ENCODE data around the gene PRPF19. TPM values are rescaled to one million over a fixed set of nuclear protein-coding genes. Genes with fewer than 3 reads are reported as not detected.

Gene PRPF19
- total and polyA plus RNA-seq, 9 of the 15 experiments (the other 6 are each of a cell fraction or from before 2014, with no cell fraction given), result 9.4 to 212 (median 73.2) TPM

DNA sequence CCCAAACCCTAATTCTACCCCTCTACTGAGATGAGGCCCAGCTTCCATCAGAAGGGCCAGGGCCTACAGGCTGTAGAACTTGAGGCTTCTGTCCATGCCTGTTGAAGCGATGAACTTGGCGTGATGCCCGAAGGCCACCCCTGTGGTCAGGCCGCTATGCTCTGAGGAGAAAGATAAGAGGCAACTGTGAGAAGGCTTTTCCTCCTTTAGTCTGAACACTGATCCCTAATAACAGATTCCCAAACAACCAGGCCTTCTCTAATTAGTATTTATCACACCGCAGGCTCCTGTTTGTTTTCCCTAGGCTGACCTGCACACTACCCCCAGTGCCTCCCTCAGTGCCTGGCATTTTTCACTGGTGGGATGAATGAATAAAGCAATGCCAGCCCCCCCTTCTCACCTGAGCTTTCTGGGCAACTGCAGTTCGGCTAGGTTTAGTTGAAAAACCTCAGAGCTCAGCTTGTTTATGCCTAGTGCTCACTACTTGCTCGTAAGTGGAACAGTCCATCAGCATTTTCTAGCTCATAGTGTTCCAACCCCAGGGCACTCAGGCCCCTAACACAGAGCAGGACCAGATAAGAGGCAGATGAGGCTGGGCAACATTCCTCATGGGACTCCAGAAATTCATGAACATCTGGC, 15.2 kb downstream of the PRPF19 start (continued):
- TF ChIP-seq ARHGAP35 (IDR thresholded peaks at IDR 0.05; ENCODE audit: partially characterized antibody), result no peak
- no peak for TF ChIP-seq DDX20 (tag; IDR thresholded peaks at IDR 0.05; ENCODE audit: low read depth)
- no peak for TF ChIP-seq HCFC1 (IDR thresholded peaks at IDR 0.05; ENCODE audit: low read depth, low read length)
- no peak for TF ChIP-seq ZNF717 (CRISPR knock-in tag; IDR thresholded peaks at IDR 0.05)
- no peak for TF ChIP-seq NELFE (IDR thresholded peaks at IDR 0.05; ENCODE audit: insufficient read depth, insufficient read length)
- no peak for TF ChIP-seq CEBPG (CRISPR knock-in tag; IDR thresholded peaks at IDR 0.05)
- TF ChIP-seq CEBPG (tag; conservative IDR thresholded peaks at IDR 0.05 in 1 of 2, IDR thresholded peaks at IDR 0.05 in 1 of 2), result no peak
- TF ChIP-seq HDAC3 (IDR thresholded peaks at IDR 0.05; ENCODE audit: borderline replicate concordance, partially characterized antibody), result no peak
- no peak for TF ChIP-seq ZNF197 (CRISPR knock-in tag; IDR thresholded peaks at IDR 0.05; ENCODE audit: low read depth)
- TF ChIP-seq POLR2G (IDR thresholded peaks at IDR 0.05; ENCODE audit: low read depth, low read length), result no peak
- no peak for TF ChIP-seq RBM25 (IDR thresholded peaks at IDR 0.05; ENCODE audit: low read depth, low read length, severe bottlenecking)
- TF ChIP-seq ERF (CRISPR knock-in tag; IDR thresholded peaks at IDR 0.05), result 0 out of 2 replicates have a peak, but pooled peaks have one; percentile 13
- no peak for TF ChIP-seq ARID2 (IDR thresholded peaks at IDR 0.05)
- TF ChIP-seq CBX5 (IDR thresholded peaks at IDR 0.05; ENCODE audit: borderline replicate concordance, low read depth), result no peak
- TF ChIP-seq GATAD2A (IDR thresholded peaks at IDR 0.05), result no peak
- TF ChIP-seq JUND (IDR thresholded peaks at IDR 0.05; ENCODE audit: borderline replicate concordance, low read depth, low read length), result peak; percentile 46; the same call in 1 of the 2 replicates
- TF ChIP-seq JUND (tag; IDR thresholded peaks at IDR 0.05; ENCODE audit: borderline replicate concordance, low read depth, low read length), result no peak; the same call in 2 of the 3 replicates
- TF ChIP-seq, protein P1, sequence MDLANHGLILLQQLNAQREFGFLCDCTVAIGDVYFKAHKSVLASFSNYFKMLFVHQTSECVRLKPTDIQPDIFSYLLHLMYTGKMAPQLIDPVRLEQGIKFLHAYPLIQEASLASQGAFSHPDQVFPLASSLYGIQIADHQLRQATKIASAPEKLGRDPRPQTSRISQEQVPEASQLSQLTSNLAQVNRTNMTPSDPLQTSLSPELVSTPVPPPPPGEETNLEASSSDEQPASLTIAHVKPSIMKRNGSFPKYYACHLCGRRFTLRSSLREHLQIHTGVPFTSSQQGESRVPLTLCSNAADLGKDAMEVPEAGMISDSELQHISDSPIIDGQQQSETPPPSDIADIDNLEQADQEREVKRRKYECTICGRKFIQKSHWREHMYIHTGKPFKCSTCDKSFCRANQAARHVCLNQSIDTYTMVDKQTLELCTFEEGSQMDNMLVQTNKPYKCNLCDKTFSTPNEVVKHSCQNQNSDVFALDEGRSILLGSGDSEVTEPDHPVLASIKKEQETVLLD (IDR thresholded peaks at IDR 0.05), result no peak
- no peak for TF ChIP-seq ELF1 (tag; IDR thresholded peaks at IDR 0.05)
- no peak for TF ChIP-seq CBFB (CRISPR knock-in tag; IDR thresholded peaks at IDR 0.05)
- TF ChIP-seq HDAC1 (IDR thresholded peaks at IDR 0.05), result 0 out of 4 replicates have a peak, but pooled peaks of 1 of the 2 experiments have one; percentile 33
- TF ChIP-seq, protein P2, sequence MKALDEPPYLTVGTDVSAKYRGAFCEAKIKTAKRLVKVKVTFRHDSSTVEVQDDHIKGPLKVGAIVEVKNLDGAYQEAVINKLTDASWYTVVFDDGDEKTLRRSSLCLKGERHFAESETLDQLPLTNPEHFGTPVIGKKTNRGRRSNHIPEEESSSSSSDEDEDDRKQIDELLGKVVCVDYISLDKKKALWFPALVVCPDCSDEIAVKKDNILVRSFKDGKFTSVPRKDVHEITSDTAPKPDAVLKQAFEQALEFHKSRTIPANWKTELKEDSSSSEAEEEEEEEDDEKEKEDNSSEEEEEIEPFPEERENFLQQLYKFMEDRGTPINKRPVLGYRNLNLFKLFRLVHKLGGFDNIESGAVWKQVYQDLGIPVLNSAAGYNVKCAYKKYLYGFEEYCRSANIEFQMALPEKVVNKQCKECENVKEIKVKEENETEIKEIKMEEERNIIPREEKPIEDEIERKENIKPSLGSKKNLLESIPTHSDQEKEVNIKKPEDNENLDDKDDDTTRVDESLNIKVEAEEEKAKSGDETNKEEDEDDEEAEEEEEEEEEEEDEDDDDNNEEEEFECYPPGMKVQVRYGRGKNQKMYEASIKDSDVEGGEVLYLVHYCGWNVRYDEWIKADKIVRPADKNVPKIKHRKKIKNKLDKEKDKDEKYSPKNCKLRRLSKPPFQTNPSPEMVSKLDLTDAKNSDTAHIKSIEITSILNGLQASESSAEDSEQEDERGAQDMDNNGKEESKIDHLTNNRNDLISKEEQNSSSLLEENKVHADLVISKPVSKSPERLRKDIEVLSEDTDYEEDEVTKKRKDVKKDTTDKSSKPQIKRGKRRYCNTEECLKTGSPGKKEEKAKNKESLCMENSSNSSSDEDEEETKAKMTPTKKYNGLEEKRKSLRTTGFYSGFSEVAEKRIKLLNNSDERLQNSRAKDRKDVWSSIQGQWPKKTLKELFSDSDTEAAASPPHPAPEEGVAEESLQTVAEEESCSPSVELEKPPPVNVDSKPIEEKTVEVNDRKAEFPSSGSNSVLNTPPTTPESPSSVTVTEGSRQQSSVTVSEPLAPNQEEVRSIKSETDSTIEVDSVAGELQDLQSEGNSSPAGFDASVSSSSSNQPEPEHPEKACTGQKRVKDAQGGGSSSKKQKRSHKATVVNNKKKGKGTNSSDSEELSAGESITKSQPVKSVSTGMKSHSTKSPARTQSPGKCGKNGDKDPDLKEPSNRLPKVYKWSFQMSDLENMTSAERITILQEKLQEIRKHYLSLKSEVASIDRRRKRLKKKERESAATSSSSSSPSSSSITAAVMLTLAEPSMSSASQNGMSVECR (CRISPR knock-in tag; IDR thresholded peaks at IDR 0.05), result no peak
- TF ChIP-seq ZNF445 (CRISPR knock-in tag; IDR thresholded peaks at IDR 0.05; ENCODE audit: low read depth), result no peak
